ENCODE data around the gene LINC00305.

The LINC00305 gene

DNA sequence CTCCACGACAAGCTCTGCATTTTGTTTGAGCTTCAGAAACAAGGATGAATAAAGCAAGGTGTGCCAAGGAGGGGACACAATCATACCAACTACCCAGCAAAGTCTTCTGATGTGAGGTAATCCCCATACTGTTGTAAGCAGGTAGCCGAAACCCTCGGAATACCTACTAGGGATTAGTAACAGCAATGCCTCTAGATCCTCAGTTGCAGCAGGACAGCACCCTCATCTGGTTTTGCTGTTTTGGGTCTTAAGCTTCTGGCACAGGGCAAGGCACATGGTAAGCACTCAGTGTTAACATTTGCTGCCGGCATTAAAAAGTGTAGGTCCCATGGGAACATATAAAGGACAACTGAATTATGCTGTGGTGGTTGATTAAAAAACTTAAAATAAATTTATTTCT lies 16.0 kb upstream of the LINC00305 start:
- peaks cover 45% of the 10 kb centered on the region for H3K4me1 ChIP-seq (ENCODE audit: control insufficient read depth, low read depth, low read length)
- H3K9me3 ChIP-seq (ENCODE audit: control insufficient read depth, low read depth, low read length), result no peaks in the 10 kb centered on the region
- no peaks in the 10 kb centered on the region for H3K36me3 ChIP-seq (ENCODE audit: control insufficient read depth, low read depth, low read length)
- no peak overlapping the region for H3K9ac ChIP-seq (ENCODE audit: low read length)
- no peak overlapping the region for H3K4me3 ChIP-seq (ENCODE audit: low read length)
- H3K27me3 ChIP-seq (ENCODE audit: control insufficient read depth, insufficient read depth, low read length), result no peaks in the 10 kb centered on the region
- no peak overlapping the region for H3K27ac ChIP-seq (ENCODE audit: low read length)

DNA sequence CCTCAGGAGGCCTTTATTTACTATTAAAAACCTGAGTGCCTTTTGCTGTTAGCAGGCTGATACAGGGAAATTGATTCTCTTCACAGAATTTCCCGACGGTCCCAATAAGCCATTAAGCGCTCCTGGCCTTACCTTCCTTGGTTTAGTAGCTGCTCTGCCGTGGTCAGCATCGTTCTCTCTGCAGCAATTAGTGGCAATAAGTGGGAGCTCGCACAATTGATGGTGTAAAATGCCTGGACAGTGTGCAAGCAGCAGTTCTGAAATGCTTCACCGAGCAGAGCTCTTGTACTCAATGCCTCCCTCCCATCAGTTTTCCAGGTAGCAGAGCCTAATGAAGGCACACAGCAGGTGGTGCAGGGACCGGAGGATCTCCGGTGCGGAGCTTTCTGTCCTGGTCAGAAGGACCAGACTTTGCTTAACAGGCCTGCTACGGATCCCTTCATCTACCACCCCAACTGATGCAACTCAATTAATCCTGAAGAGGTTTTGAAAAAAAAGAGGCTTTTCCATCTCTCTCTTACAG lies 1.1 kb upstream of the LINC00305 start:
- H3K9ac ChIP-seq (ENCODE audit: low read length), result no peak overlapping the region
- H3K4me3 ChIP-seq (ENCODE audit: low read length), result no peak overlapping the region
- H3K36me3 ChIP-seq (ENCODE audit: control insufficient read depth, low read depth, low read length), result no peaks in the 10 kb centered on the region
- H3K4me1 ChIP-seq (ENCODE audit: control insufficient read depth, low read depth, low read length), result no peaks in the 10 kb centered on the region
- no peaks in the 10 kb centered on the region for H3K9me3 ChIP-seq (ENCODE audit: control insufficient read depth, low read depth, low read length)
- no peak overlapping the region for H3K27ac ChIP-seq (ENCODE audit: low read length)
- H3K27me3 ChIP-seq (ENCODE audit: control insufficient read depth, insufficient read depth, low read length), result no peaks in the 10 kb centered on the region

DNA sequence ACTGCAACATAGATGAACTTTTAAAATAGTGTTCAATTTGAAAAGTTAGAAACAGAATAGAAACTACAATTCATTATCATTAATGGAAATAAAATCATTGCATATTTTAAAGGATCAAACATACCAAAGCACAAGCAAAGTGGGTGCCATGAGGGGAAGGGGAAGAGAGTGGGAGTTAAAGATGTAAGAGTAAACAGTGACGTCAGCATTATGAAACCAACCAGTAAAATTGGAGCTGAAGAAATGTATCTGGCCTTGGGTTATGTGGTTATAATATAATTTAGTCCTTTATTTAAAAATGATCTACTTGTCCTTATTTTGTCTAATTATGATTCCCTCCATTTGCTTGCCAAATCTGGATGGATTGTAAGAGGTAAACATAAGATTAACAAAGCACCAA lies 6.0 kb downstream of the LINC00305 start:
- no peak overlapping the region for H3K9ac ChIP-seq (ENCODE audit: low read length)
- H3K9me3 ChIP-seq (ENCODE audit: control insufficient read depth, low read depth, low read length), result no peaks in the 10 kb centered on the region
- H3K27ac ChIP-seq (ENCODE audit: low read length), result no peak overlapping the region
- no peak overlapping the region for H3K4me3 ChIP-seq (ENCODE audit: low read length)
- H3K4me1 ChIP-seq (ENCODE audit: control insufficient read depth, low read depth, low read length), result peaks cover 7% of the 10 kb centered on the region
- H3K36me3 ChIP-seq (ENCODE audit: control insufficient read depth, low read depth, low read length), result no peaks in the 10 kb centered on the region
- no peaks in the 10 kb centered on the region for H3K27me3 ChIP-seq (ENCODE audit: control insufficient read depth, insufficient read depth, low read length)

DNA sequence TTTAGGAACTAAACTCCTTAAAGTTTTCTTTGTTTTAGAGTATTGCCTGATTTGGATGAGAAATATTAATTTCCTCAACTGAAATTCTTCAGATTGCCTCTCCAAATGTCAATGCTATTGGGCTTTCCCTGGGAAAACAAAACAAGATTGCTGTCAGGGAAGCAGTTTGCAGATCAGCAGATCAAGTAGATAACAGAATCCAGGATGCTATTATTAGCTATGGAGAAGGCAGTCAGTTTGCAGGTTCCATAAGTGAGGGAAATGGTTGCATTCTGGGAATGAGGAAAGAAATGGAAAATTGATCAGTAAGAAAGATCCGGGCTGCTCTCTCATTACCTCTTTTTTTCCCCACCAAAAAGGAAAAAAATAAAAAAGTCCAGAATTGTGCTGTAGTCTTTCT lies 11.0 kb downstream of the LINC00305 start:
- H3K27me3 ChIP-seq (ENCODE audit: control insufficient read depth, insufficient read depth, low read length), result no peaks in the 10 kb centered on the region
- no peaks in the 10 kb centered on the region for H3K36me3 ChIP-seq (ENCODE audit: control insufficient read depth, low read depth, low read length)

DNA sequence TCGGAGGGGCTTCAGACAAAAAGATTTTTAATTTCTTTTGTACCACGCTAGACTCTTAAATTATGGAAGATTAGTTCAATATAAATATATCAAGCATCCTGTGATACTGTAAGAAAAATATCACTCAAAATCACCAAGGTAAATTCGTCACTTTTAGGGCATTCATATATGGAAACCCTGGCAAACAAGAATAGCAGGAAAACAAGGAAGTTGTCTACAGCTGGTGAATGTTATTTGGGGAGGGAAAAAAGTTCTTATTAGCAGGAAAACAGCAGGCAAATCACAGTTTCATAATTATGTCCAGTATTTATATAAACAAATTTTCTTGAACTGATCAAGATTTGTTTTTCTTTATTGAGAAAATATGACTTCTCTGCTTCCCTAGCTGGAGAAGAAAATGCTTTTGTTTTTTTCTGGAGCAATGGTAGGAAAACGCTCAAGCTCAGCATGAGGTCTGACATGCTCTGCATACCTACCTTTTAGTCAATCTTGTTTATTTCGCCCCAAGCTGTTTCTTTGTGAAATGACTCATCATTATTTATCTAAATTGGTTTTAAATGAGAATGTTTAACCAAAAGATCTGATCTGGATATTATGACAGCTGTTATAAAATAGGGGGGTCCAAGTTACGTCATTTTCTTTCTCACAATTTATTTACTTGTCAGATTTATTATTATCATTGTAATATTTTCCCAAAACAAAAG lies 14.7 kb downstream of the LINC00305 start:
- H3K27ac ChIP-seq (ENCODE audit: low read length), result peak overlapping the region; percentile 1
- peak overlapping the region; percentile 28 for H3K9ac ChIP-seq (ENCODE audit: low read length)
- no peaks in the 10 kb centered on the region for H3K36me3 ChIP-seq (ENCODE audit: control insufficient read depth, low read depth, low read length)
- no peaks in the 10 kb centered on the region for H3K9me3 ChIP-seq (ENCODE audit: control insufficient read depth, low read depth, low read length)
- H3K4me1 ChIP-seq (ENCODE audit: control insufficient read depth, low read depth, low read length), result peaks cover 25% of the 10 kb centered on the region
- H3K27me3 ChIP-seq (ENCODE audit: control insufficient read depth, insufficient read depth, low read length), result no peaks in the 10 kb centered on the region
- H3K4me3 ChIP-seq (ENCODE audit: low read length), result no peak overlapping the region

More for the DNA sequence above, 11.0 kb downstream of the LINC00305 start:
- Histone ChIP-seq H3K4me3 (ENCODE audit: low read length) (no peak overlapping the region), H3K4me1 (ENCODE audit: control insufficient read depth, low read depth, low read length) (peaks cover 25% of the 10 kb centered on the region), H3K9me3 (ENCODE audit: control insufficient read depth, low read depth, low read length) (no peaks in the 10 kb centered on the region), H3K27ac (ENCODE audit: low read length) (no peak overlapping the region), H3K9ac (ENCODE audit: low read length) (no peak overlapping the region)

DNA sequence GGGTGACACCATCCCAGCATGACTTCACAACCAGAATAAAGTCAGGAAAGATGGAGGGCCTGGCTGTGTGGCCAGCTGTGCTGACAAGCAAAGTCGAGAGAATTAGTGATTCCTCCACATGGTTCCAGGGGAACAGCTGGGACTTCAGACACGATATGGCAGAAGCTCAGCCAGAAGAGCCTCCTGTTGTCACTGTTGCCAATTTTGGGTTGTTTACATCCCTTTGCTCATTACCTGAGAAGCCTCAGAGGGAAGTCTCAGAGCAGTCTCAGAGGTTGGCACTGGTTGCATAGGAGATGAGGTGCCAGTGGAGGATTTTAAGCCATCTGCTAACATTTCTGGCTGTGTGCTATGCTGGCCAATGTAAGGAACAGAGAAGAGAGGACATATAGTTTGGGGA lies 16.0 kb downstream of the LINC00305 start:
- Histone ChIP-seq H3K4me3 (ENCODE audit: low read length) (no peak overlapping the region), H3K9me3 (ENCODE audit: control insufficient read depth, low read depth, low read length) (no peaks in the 10 kb centered on the region), H3K27me3 (ENCODE audit: control insufficient read depth, insufficient read depth, low read length) (no peaks in the 10 kb centered on the region), H3K9ac (ENCODE audit: low read length) (no peak overlapping the region), H3K36me3 (ENCODE audit: control insufficient read depth, low read depth, low read length) (no peaks in the 10 kb centered on the region), H3K4me1 (ENCODE audit: control insufficient read depth, low read depth, low read length) (peaks cover 18% of the 10 kb centered on the region), H3K27ac (ENCODE audit: low read length) (no peak overlapping the region)

DNA sequence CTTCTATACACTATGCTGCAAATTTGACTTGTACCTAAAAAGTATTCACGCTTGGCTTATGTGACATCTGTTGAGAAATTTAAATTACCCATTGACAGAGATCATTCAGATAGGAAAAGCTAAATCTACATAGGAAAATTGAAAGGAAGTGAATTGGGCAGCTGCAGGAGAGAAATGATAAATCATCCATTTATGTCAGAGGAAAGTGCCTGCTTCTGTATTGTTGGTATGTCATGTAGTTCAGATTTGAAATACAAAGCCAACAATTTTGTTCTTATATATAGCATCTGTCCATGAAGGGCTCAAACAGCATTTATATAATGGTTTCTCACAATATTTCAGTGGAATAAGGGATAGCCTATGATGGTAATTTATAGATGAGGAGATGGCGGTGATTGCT lies 17.6 kb downstream of the LINC00305 start:
- H3K4me3 ChIP-seq (ENCODE audit: low read length), result no peak overlapping the region
- H3K4me1 ChIP-seq (ENCODE audit: control insufficient read depth, low read depth, low read length), result peaks cover 18% of the 10 kb centered on the region
- H3K27ac ChIP-seq (ENCODE audit: low read length), result no peak overlapping the region
- no peaks in the 10 kb centered on the region for H3K36me3 ChIP-seq (ENCODE audit: control insufficient read depth, low read depth, low read length)
- no peak overlapping the region for H3K9ac ChIP-seq (ENCODE audit: low read length)
- H3K9me3 ChIP-seq (ENCODE audit: control insufficient read depth, low read depth, low read length), result no peaks in the 10 kb centered on the region
- no peaks in the 10 kb centered on the region for H3K27me3 ChIP-seq (ENCODE audit: control insufficient read depth, insufficient read depth, low read length)

DNA sequence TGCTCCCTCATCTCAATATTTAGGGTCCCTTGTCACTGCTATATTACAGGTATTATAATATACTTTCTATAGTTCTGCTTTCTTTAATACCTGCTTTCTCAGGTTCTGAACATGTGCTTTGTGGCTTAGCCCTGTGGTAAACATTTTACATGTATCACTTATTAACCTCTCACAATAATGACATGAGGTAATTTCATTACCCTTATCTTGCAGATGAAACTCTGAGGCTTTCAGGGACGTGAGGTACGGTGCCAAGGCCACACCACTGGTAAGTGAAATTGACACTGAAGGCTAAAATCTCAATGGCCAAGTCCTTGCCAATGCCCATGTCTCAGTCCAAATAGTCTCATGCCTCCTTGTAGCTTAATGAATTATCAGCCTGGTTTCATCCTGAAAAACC lies 21.7 kb downstream of the LINC00305 start:
- no peak overlapping the region for H3K27ac ChIP-seq (ENCODE audit: low read length)
- H3K9ac ChIP-seq (ENCODE audit: low read length), result no peak overlapping the region
- H3K27me3 ChIP-seq (ENCODE audit: control insufficient read depth, insufficient read depth, low read length), result no peaks in the 10 kb centered on the region
- no peaks in the 10 kb centered on the region for H3K4me1 ChIP-seq (ENCODE audit: control insufficient read depth, low read depth, low read length)
- H3K4me3 ChIP-seq (ENCODE audit: low read length), result no peak overlapping the region
- no peaks in the 10 kb centered on the region for H3K9me3 ChIP-seq (ENCODE audit: control insufficient read depth, low read depth, low read length)
- H3K36me3 ChIP-seq (ENCODE audit: control insufficient read depth, low read depth, low read length), result no peaks in the 10 kb centered on the region

DNA sequence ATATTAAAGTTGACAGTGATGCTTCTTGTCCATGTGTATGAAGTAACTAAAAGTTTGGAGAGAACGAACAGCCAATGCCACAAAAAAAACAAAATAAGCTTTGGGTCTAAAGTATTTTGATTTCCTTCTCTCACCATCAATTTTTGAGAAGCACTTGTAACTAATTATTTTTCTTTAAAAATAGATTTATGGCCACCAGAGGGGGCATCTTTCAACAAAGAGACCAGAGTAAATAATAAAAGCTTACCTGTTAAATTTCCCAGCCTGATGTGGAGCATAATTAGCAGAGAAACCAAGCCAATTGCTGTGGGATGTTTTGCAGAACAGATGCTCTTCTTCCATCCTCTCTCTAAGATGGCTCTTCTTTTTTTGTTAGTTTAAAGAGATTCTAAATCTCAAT lies 29.0 kb downstream of the LINC00305 start:
- Histone ChIP-seq H3K27me3 (ENCODE audit: control insufficient read depth, insufficient read depth, low read length) (no peaks in the 10 kb centered on the region), H3K9me3 (ENCODE audit: control insufficient read depth, low read depth, low read length) (no peaks in the 10 kb centered on the region), H3K4me1 (ENCODE audit: control insufficient read depth, low read depth, low read length) (peaks cover 26% of the 10 kb centered on the region), H3K4me3 (ENCODE audit: low read length) (no peak overlapping the region), H3K9ac (ENCODE audit: low read length) (no peak overlapping the region), H3K36me3 (ENCODE audit: control insufficient read depth, low read depth, low read length) (no peaks in the 10 kb centered on the region), H3K27ac (ENCODE audit: low read length) (no peak overlapping the region)

DNA sequence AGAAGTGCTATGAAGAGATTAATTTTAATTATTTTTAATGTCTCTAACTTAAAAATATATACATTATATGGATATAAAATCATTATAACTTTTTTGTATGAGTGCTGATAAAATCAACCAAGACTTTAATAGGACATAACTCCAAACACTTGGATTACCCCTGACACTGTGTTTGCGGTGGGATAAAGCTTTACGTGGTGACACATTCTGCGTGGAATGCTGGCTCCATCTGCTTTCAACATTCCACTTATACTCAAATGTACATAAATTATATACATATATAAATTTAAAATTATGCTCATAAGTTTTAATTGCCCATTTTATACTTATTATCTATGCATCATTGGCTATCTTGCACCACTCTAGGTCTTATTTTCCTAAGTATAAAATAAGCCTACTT lies 30.5 kb downstream of the LINC00305 start:
- Histone ChIP-seq H3K4me1 (ENCODE audit: control insufficient read depth, low read depth, low read length) (peaks cover 26% of the 10 kb centered on the region), H3K27me3 (ENCODE audit: control insufficient read depth, insufficient read depth, low read length) (no peaks in the 10 kb centered on the region), H3K9ac (ENCODE audit: low read length) (no peak overlapping the region), H3K9me3 (ENCODE audit: control insufficient read depth, low read depth, low read length) (no peaks in the 10 kb centered on the region), H3K27ac (ENCODE audit: low read length) (no peak overlapping the region), H3K36me3 (ENCODE audit: control insufficient read depth, low read depth, low read length) (no peaks in the 10 kb centered on the region), H3K4me3 (ENCODE audit: low read length) (no peak overlapping the region)

DNA sequence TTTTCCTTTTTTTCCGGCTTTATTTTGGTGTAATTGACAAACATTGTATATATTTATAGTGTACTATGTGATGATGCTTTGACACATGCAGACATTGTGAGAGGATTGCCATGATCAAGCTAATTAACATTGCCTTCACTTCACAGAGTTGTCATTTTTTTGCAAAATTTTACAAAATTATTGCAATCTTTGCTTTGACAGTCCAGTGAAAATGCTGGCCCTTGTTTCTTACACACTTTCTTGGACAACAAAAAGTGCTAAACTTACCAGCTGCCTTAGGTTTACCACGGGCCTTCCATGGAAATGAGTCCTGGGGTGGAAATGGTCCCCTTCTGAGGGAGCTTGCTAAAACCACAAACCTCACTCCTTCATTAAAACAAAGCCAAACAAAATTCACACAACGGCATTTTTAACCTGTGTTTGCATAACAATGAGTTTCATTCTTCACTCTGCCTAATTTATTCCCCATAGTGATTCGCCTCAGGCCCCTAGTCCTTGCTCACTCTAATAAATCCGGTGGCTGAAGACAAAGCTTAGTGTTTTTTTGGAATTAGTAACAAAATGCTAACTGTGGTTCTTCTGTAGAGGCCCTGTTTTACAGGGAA lies 32.2 kb downstream of the LINC00305 start:
- H3K9me3 ChIP-seq (ENCODE audit: control insufficient read depth, low read depth, low read length), result no peaks in the 10 kb centered on the region
- no peaks in the 10 kb centered on the region for H3K27me3 ChIP-seq (ENCODE audit: control insufficient read depth, insufficient read depth, low read length)
- no peaks in the 10 kb centered on the region for H3K36me3 ChIP-seq (ENCODE audit: control insufficient read depth, low read depth, low read length)
- H3K4me3 ChIP-seq (ENCODE audit: low read length), result peak overlapping the region; percentile 33
- H3K27ac ChIP-seq (ENCODE audit: low read length), result peak overlapping the region; percentile 42
- H3K9ac ChIP-seq (ENCODE audit: low read length), result peak overlapping the region; percentile 9
- H3K4me1 ChIP-seq (ENCODE audit: control insufficient read depth, low read depth, low read length), result peaks cover 26% of the 10 kb centered on the region

DNA sequence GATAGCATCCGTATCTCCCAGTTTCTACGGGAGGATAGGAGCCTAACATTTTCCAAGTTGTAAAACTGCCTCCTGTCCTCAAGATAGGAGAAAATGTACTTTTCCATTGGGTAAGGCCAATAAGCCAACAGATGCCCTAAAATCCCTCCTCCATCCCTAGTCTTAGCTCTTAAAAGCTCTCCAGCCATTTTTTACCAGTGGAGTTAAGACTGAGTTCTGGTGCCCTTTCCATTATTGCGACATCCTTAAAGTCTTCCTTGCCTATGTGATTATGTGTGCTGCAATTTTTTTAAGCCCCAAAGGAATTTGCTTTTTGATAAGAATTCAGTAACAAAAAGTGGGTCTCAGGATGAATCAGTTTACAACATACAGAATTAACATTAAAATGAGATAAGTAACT lies 33.0 kb downstream of the LINC00305 start:
- H3K36me3 ChIP-seq (ENCODE audit: control insufficient read depth, low read depth, low read length), result no peaks in the 10 kb centered on the region
- H3K4me3 ChIP-seq (ENCODE audit: low read length), result no peak overlapping the region
- H3K9ac ChIP-seq (ENCODE audit: low read length), result no peak overlapping the region
- no peaks in the 10 kb centered on the region for H3K9me3 ChIP-seq (ENCODE audit: control insufficient read depth, low read depth, low read length)
- peaks cover 26% of the 10 kb centered on the region for H3K4me1 ChIP-seq (ENCODE audit: control insufficient read depth, low read depth, low read length)
- no peak overlapping the region for H3K27ac ChIP-seq (ENCODE audit: low read length)
- no peaks in the 10 kb centered on the region for H3K27me3 ChIP-seq (ENCODE audit: control insufficient read depth, insufficient read depth, low read length)
